HG03060 (cell line): ENCODE data around the gene ZNF529.
"Not testable (repeated sequence)": the region's sequence is repeated elsewhere in the genome, so short reads cannot be mapped to it uniquely, and the experiment has no call there.

Source experiments
- ATAC-seq: cut with Tn5 transposase; IDR thresholded peaks from one replicate; pipeline ENCODE4 v1.9.1; 2021; ENCODE audit warnings: low read depth, moderate number of reproducible peaks; ENCODE audit not compliant: unreplicated experiment

The ZNF529 gene

DNA sequence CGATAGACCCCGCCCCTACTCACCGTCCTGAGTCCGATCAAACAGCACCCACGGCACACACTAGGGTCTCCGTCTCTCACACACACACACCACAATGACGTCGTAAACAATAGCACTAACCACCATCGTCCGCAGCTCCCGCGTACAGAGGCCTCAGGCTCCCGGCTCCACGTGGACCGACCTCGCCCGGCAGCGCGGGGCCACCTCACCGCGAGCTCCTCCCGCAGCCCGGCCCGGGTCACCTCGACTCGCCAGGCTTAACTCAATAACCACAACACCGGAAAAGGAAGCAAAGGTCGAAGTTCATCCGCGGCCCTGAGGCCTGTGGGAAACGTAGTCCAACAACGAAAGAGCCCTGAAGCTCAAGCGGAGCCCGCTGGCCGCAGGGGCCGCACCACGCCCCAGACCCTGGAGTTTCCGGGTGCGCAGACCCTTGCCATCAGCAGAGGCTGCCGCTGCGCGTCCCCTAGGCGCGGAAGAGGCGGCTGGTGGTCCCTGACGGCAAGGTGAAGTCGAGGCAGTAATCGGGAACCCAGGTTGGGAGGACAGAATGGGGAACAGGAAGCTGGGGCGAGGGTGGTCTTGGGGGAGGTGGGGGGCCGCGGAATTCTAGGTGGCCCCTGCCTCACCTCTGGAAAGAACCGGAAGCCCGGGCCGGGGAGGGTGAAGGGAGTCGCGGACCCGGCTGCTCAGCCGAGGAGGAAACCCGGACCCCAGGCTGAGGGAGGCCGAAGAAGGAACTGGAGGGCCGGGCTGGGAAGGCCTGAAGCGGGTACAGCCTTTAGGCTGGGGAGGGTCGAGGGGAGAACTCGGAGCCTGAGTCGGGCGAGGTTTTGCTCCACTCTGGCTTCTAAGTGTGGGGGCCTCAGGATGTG lies at the start of gene ZNF529:
ZNF529 (minus strand) TSS at position 273 of the 875 bp plus-strand sequence. CDS start 946 bp downstream, outside the sequence.
- ATAC-seq, result peak; percentile 68

DNA sequence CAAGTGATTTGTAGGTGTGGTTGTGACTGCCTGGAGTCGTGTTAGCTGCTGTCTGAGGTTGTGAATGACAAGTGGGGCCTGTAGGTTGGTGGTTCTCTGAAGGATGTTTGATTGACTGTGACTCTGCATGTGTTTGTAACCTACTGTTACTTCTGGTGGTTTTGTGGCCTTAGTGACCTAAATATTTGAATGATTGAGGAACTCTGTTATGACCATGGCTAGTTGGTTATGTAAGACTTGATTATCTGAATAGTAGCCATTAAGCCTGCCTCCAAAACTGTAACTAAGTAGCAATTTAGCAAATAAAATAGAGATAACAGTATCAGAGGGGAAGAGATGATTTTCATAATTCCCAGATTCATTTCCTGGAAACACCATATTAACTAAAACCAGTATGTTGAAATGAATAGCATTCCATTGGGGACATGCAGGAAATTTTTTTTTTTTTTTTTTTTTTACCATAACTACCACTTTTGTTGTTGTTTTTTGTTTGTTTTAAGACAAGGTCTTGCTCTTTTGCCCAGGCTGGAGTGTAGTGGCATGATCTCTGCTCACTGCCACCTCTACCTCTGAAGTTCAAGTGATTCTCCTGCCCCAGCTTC lies 32.9 kb upstream of the ZNF529 start:
- no peak for ATAC-seq

DNA sequence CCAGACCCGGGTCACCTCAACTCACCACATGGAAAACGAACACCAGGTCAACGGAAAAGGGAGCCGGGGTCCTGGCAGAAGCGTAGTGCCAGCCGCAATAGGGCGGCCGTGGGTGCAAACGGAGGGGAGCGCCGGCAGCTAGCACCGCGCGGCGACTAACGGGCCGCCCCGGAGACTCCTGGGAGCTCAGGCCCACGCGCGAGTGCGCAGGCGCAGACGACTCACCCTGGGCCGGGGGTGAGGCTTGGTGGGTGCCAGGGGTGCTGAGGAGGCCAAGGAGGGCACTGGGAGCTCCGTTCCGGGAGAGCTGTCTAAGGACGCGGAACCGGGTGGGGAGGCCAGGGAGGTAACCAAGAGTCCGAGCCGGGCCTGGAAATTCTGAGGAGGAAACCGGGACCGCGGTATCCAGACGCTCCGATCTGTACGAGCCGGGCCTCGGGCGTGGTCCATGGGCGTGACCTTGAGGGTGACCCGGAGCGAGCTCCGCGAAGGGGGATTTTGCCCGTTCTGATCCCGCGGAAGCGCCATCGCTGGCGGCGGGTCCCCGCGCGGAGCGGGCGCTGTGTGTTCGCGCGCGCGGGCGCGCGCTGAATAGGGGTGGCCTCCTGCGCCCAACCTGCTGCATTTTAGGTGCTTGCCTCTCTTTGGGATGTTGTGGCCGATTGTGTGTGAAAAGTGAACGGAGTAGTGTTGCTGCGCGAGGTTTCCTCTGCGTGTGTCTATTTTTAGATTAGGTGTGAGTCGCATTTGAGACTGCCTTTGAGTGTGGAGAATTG lies 32.2 kb upstream of the ZNF529 start, which contains the start of gene ZNF382:
ZNF382 (plus strand) TSS at position 213 of the 776 bp plus-strand sequence. CDS start 4,602 bp downstream, outside the sequence.
- no peak for ATAC-seq

DNA sequence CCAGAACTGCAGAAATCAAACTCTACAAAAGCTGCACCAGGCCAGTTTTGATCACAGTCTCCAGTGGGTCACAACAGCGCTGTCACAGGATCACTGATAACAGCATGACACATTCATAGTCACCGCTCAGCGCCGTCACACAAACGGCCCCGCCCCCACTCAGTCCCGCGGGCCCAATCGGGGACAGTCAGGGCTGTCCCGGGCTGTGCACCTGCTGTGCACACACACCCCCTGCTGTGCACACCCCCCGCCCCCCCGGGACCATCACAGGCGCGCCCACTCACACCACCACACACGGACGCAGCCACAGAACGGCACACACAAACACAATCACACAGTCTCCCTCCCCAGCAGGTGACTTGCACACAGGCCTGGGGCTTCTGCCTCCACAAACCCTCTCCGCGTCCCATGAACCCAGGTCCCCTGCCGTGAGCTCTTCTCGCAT lies 31.6 kb upstream of the ZNF529 start:
- no peak for ATAC-seq

DNA sequence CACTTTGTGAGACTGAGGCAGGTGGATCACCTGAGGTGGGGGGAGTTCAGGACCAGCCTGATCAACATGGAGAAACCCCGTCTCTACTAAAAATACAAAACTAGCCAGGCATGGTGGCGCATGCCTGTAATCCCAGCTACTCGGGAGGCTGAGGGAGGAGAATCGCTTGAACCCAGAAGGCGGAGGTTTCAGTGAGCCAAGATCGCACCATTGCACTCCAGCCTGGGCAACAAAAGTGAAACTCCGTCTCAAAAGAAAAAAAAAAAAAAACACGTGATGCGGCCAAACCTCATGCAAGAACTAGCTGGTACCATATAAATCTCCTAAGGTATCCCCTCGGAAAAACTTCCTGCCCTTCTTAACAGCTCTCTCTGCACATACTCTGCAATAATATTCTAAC lies 29.6 kb upstream of the ZNF529 start:
- ATAC-seq, result not testable (repeated sequence)

DNA sequence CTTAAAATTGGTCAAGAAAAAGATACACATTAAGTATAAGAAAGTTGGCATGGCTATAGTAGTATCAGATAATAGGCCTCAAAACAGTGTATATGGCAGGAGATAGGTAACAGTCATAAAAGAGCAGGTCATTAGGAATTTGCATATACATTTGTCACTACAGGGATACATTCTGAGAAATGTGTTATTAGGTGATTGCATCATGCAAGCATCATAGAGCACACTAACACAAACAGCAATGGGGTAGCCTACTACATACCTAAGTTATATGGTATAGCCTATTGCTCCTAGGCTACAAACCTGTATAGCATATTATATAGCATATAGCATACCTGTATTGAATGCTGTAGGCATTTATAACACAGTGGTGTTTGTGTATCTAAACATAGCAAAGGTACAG lies 6.2 kb upstream of the ZNF529 start:
- ATAC-seq, result no peak

DNA sequence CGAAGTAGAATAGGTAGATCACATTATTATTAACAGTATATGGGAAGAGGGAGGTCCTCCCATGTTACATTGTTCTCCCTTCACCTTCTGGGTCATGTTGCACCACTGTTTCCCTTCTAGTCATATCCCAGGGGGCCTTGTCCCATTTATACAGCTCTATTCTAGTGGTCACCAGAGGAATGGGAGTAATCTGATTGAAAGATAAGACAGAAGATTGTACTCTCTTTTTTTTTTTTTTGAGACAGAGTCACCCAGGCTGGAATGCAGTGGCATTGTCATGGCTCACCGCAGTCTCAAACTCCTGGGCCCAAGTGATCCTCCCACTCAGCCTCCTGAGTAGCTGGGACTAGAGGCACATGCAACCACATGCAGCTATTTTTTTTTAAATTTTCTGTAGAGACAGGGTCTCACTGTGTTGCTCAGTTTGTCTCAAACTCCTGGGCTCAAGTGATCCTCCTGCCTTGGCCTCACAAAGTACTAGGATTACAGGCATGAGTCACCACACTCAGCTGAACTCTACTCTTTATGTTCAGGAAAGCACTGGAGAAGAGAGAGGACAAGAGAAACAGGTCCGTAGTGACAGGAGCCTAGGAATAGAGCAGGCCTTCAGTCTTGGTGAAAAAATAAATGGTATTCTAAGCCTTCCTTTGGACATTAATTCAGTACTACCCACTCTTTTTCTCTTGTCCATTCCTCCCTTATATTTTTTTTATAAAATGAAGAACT lies 4.3 kb upstream of the ZNF529 start:
- ATAC-seq, result no peak

DNA sequence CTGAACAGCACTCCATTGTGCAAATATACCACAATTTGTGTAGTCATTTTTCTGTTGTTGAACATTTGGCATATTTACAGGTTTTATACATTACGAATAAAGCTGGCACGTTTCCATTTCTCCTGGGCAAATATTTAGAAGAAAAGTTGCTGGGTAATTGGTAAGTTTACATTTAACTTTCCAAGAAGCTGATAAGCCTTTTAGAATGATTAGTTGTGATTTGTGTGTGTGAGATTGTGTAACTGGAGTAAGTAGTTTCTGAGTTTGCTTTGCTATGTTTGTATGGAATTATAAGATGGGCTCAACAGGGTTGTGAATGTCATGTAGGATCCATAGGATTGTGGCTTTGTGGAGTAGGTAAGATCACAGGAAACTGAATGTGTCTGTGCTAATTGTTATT lies 1.6 kb upstream of the ZNF529 start:
- no peak for ATAC-seq

DNA sequence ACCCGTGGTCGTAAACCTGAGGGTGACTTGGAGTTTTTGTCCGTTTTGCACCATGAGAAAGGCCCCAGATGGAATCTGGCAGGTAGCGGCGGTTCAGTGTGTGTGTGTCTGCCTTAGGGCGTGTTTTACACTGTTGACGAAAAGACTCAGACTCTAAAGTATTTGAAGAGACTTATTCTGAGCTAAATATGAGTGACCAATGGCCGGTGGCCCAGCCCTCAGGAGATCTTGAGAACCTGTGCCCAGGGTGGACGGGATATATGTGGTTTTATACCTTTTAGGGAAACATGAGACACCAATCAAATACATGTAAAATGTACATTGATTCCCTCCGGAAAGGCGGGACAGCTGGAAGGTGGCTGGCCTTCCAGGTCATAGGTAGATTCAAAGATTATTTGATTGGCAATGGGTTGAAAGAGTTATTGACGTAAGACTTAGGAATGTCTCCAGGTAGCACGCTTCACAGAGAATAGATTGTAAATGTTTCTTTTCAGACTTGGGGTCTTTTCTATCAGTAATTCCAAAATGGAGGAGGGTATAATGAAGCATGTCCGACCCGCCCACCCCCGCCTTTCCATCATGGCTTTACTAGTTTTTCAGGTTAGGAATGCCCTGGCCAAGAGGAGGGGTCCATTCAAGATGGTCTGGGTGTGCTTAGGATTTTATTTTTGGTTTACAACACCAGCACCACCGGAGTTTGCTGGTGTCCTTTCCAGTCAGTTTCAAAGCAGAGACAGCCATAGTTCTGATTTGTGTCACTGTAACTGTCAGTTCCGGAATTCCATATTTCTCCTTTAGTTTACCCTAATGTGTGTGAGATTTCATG lies 1.0 kb upstream of the ZNF529 start:
- no peak for ATAC-seq

DNA sequence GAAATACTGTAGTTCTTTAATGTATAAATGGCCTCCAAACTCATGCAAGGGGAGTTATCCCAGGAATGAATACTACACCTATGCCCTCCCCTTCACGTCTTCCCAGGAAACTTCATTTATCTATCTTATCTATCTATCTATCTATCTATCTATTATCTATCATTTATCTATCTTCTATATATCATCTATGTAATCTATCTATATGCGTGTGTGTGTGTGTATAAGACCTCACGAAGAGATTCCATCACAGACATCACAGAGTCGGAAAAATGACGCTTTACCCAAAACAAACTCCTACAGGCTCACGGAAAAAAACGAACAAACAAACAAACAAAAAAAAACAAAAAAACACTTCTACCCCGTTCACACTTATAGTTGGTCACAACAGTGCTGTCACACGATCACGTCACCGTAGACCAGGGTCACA lies 486 bp downstream of the ZNF529 start:
- ATAC-seq, result no peak

DNA sequence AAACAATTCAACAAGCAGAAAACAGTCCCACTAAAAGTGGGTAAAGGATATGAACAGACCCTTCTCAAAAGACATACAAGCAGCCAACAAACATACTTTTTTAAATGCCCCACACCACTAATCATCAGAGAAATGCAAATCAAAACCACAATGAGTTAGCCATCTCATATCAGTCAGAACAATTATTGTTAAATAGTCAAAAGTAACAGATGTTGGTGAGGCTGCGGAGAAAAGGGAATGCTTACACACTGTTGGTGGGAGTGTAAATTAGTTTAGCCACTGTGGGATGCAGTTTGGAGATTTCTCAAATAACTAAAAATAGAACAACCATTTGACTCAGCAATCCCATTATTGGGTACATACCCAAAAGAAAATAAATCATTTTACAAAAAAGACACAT lies 8.7 kb downstream of the ZNF529 start:
- ATAC-seq, result no peak

DNA sequence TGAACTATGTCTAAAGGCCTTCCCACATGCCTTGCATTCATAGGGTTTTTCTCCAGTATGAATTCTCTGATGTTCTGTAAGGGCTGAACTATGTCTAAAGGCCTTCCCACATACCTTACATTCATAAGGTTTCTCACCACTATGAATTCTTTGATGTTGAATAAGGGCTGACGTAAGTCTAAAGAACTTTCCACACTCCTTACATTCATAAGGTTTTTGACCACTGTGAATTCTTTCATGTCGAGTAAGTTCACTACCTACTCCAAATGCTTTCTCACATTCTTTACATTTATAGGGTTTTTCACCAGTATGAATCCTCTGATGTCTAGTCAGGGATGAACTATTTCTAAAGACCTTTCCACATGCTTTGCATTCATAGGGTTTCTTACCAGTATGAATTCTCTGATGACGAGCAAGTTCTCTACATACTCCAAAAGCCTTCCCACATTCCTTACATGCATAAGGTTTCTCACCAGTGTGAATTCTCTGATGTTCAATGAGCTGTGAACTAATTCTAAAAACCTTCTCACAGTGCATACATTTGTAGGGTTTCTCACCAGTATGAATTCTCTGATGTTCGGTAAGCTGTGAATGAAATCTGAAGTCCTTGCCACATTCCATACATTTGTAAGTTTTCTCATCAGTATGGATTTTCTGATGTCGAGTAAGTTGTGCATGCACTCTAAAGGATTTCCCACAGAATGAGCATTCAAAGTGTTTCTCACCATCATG lies 25.9 kb downstream of the ZNF529 start:
- no peak for ATAC-seq

DNA sequence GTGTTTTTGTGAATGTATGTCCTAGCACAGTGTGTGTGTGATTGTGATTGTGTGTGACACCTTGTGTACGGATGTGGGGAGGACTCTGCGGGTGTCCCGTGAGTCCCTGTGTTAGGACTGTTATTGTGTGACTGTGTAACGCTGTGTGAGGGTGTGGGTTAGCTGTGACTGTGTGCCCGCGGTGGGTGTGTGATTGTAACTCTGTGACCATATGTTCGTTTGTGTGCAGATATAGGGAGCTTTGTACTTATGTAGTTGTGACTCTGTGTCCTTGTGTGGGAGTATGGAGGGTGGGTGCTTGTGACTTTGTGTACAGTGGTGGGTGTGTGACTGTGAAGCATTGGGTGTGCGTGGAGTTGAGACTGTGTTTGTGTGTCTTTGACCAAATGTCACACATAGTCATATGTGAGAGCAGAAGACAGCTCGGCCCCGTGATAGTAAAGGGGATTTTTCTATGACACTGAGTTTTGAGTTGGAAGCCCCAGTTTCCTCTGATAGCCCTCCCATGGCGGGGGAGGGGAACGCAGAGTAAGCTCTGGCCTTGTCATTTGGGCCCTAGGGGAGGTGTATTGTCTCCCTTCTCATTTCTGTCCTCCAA lies 44.1 kb downstream of the ZNF529 start:
- ATAC-seq, result peak; percentile 40

DNA sequence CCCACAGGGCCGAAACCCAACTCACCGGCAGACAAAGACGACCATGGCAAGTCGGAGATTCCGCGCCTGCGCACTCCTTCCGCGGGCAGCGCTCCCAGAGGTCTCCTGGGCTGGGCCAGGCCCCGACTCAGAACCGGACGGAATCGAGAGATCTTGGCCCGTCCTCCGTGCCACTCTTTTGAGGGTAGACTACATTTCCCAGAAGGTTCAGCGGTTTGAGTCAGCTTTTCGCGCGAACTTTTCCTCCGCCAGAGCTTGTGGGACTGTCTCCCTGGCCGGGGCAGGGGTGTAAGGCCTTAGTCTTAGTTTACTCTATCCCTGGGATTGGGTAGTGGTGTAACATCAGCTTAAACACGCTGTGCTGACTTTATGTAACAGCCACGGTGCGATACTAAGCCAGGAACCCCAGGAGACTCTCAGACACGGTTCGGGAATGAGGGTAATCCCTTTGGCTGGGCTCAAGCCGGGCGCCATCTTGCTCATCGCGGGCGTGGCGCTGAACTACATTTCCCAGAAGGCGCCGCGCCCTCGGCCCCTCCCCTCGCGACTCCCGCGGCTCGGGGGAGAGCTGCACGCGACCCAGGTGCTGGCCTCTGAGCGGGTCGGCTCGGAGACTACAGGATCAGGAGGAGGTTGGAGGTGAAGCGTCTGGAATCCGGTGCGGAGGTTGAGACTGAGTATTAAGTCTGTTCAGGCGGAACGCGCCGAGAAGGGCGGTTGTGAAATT lies 44.7 kb downstream of the ZNF529 start, which contains the start of gene ZNF260:
ZNF260 (minus strand) TSS at position 78 of the 727 bp plus-strand sequence. CDS start 13,033 bp downstream, outside the sequence.
- peak; percentile 57 for ATAC-seq

DNA sequence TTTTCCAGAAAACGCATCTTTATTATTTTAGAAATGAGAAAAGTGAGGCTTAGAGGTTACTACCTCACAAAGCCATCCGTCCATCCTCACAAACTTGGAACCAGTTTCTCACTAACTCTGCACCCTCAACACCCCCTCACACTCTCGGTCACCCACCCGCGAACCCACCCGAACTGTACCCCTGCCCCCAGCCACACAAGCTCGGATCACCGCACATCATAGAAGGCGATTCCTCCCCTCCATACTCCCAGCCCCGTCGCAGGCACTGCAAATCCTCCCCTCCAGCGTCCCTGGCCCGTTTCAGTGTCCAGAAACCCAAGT lies 45.3 kb downstream of the ZNF529 start:
- ATAC-seq, result no peak

DNA sequence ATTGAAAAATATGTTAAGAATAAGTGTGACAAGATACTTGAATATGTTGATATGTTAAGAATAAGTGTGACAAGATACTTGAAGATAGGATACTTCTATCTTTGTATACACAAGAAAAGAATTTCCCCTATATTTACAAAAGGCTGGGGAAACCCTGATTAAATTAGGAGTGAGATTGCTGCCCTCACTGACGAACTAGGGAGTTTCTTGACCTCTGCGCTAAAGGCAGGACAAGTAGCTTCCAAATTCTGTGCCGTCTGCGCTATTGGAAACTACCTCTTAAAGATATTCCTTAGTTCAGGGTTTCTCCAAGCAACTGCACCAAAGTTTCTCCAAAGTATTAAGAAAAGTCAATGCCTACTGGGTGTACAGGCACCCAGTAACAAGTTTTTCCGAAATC lies 45.8 kb downstream of the ZNF529 start:
- no peak for ATAC-seq

DNA sequence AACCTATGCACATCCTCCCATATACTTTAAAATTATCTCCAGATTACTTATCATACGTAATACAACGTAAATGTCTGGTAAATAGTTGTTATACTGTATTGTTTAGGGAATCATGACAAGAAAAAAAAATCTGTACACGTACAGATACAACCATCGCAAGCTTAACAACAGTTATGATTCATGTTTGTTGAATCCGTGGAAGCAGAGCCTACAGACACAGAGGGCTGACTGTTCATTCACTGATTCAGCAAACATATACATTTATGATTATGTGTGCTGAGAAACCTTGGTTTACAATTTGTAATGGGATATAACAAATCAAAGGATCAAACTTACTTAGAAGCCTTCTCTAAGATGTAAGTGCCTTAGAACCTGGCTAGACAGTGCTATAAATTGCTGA lies 46.5 kb downstream of the ZNF529 start:
- no peak for ATAC-seq

DNA sequence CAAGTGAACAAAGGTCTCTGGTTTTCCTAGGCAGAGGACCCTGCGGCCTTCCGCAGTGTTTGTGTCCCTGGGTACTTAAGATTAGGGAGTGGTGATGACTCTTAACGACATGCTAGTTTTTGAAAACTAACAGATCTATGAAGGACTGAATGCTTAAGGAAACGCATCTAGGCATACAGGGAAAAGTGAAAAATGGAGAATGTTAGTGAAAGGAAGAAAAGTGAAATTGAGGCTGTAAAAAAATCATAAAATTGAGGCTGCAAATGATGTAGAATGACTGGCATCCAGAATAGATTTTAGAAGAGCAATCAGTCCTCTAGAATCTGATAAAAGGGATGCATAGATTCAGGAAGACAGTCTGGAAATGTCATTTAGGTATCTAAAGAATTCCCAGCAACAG lies 48.5 kb downstream of the ZNF529 start:
- no peak for ATAC-seq
